Ectodermal cell (in vitro differentiated cells): ENCODE results near the gene RNU5B-1.
"Not testable (repeated sequence)": the region's sequence is repeated elsewhere in the genome, so short reads cannot be mapped to it uniquely, and the experiment has no call there.

Source experiments
- H3K27ac ChIP-seq: 2 replicates; pipeline ENCODE4 v1.7.0; 2013; ENCODE audit warnings: mild to moderate bottlenecking, low read depth, low read length; ENCODE audit not compliant: insufficient read depth, poor library complexity, severe bottlenecking
- H3K27me3 ChIP-seq: 2 replicates; pipeline ENCODE4 v1.7.0; 2013; ENCODE audit warnings: mild to moderate bottlenecking, low read length; ENCODE audit not compliant: insufficient read depth, control insufficient read depth, poor library complexity, severe bottlenecking
- H3K36me3 ChIP-seq: one replicate; pipeline ENCODE4 v1.7.0; 2013; ENCODE audit warnings: low read length; ENCODE audit not compliant: control insufficient read depth, insufficient read depth
- H3K4me1 ChIP-seq: one replicate; pipeline ENCODE4 v1.7.0; 2013; ENCODE audit warnings: low read length; ENCODE audit not compliant: control insufficient read depth, insufficient read depth
- H3K4me3 ChIP-seq: 2 replicates; pipeline ENCODE4 v1.7.0; 2013; ENCODE audit warnings: low read depth, low read length, control low read depth; ENCODE audit not compliant: insufficient read depth
- H3K9me3 ChIP-seq: 2 replicates; pipeline ENCODE4 v1.7.0; 2013; ENCODE audit warnings: mild to moderate bottlenecking, low read length, moderate library complexity; ENCODE audit not compliant: control insufficient read depth
- WGBS, 2 experiments: methylation state at CpG; one replicate each; pipeline ENCODE4 v1.1.7; 2013; ENCODE audit warnings: missing lambda C conversion rate in 2 of 2; 5-methylcytosine and 5-hydroxymethylcytosine counted together

RNU5B-1 gene

DNA sequence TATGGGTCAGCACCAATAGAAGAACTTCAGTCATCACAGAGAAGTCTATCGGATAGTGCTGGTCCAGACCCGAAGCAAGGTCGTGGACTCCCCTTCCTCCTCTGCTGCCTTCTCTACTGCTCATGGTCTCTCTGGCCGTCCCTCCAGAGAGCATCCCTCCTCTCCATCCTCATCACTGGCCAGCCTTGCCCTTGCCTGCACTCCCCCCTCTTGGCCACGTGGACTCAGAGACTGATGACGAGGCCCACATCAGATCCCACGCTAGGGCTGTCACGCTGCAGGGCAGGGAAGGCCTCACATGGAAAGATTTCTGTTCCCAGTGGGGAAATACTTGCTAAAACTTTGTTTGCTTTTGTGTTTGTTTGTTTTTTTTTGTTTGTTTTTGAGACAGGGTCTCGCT lies 38.0 kb downstream of the RNU5B-1 start:
- Histone ChIP-seq H3K4me1 (peaks cover 35% of the 10 kb centered on the region), H3K27ac (no peak overlapping the region), H3K27me3 (no peaks in the 10 kb centered on the region), H3K36me3 (no peaks in the 10 kb centered on the region), H3K9me3 (no peaks in the 10 kb centered on the region), H3K4me3 (no peak overlapping the region)
- 93 to 95% methylated on average over 9 of the region's 9 CpGs for WGBS, 2 experiments

DNA sequence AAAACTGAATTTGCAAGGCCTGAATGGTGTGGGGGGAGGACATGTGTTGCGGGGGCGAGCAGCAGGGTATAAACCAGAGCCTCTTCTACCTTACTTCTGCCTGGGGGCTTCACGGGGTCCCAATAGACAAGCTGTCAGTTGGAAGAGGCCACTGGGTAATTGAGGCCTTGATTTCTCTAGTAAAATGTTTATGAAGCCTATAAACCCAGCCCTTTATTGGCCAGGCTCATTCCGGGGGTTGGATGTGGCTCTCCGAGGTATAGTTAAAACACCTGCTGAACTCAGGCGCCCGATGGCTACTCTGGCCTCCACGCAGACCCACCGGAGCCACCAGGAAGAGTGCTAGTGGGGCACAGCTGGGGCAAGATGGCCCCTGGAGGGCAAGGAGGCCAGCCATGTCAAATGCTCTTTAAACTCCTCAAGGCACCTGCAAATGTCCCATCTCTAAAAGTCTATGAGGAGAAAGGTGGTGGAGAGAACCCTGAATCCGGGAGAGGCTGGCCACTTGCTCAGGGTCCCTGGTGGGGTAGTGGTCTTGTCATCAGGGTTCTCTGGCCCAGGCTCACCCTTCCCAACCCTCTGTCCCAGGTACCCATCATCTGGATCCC lies 39.0 kb downstream of the RNU5B-1 start:
- H3K36me3 ChIP-seq: no peaks in the 10 kb centered on the region
- 87 to 93% methylated on average over 10 of the region's 10 CpGs for WGBS, 2 experiments
- H3K4me3 ChIP-seq: no peak overlapping the region
- no peaks in the 10 kb centered on the region for H3K9me3 ChIP-seq
- no peak overlapping the region for H3K27ac ChIP-seq
- H3K4me1 ChIP-seq: peaks cover 25% of the 10 kb centered on the region
- no peaks in the 10 kb centered on the region for H3K27me3 ChIP-seq

DNA sequence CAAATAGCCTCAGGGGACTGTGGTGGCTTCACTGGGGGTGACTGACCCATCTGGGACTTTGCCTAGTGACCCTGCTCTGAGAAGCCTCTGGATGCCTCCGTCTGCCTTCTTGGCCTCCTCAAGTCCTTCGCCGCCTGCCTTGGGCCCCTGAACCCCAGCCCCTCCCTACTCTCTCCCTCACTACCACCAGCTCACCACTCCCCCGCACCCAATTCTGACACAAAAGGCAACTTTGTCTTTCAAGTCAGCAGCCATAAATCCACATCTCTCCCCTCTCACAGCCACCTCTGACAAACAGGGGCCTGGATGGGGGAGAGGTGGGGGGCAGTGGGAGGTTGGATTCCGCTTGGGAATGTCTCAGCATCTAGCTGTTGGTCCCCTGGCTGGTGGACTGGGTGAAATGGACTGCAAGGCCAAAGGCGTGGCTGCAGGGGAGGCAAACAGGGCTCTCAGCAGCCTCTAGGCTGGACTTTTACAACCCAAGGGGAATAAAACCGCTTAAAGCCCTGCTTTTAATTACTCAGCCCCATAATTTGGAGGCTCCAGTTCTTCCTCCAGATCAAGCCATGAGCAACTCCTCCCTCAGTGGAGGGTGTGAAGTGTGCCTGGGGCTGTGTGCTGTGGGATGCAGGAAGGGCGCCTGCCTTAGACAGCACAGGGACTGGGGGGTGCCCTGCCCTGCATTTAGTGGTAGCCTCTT lies 39.9 kb downstream of the RNU5B-1 start:
- Histone ChIP-seq H3K4me1 (peaks cover 21% of the 10 kb centered on the region), H3K27ac (no peak overlapping the region), H3K4me3 (no peak overlapping the region), H3K9me3 (no peaks in the 10 kb centered on the region), H3K27me3 (no peaks in the 10 kb centered on the region), H3K36me3 (no peaks in the 10 kb centered on the region)
- 88 to 92% methylated on average over 8 of the region's 8 CpGs for WGBS, 2 experiments

DNA sequence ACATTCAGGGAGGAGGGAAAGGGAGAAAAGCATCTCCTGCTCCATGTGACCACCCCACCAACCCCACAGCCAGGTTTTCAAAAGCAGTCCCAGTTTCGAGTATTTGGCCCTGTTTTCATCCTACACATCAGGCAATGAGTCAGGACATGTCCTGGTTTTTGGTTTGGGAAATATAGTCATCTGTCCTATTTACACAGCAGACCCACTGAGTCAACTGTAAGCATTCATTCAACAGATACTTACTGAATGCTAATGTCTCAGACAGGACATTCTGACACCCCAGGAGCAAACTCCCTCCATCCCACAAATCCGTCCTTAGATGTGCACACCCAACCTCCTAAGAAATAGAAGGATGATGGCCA lies 40.4 kb downstream of the RNU5B-1 start:
- Histone ChIP-seq H3K27me3 (no peaks in the 10 kb centered on the region), H3K4me1 (peaks cover 18% of the 10 kb centered on the region), H3K4me3 (no peak overlapping the region), H3K27ac (no peak overlapping the region), H3K36me3 (no peaks in the 10 kb centered on the region), H3K9me3 (no peaks in the 10 kb centered on the region)
- 79 to 100% methylated on average over 1 to 2 of the region's 2 CpGs for WGBS, 2 experiments

DNA sequence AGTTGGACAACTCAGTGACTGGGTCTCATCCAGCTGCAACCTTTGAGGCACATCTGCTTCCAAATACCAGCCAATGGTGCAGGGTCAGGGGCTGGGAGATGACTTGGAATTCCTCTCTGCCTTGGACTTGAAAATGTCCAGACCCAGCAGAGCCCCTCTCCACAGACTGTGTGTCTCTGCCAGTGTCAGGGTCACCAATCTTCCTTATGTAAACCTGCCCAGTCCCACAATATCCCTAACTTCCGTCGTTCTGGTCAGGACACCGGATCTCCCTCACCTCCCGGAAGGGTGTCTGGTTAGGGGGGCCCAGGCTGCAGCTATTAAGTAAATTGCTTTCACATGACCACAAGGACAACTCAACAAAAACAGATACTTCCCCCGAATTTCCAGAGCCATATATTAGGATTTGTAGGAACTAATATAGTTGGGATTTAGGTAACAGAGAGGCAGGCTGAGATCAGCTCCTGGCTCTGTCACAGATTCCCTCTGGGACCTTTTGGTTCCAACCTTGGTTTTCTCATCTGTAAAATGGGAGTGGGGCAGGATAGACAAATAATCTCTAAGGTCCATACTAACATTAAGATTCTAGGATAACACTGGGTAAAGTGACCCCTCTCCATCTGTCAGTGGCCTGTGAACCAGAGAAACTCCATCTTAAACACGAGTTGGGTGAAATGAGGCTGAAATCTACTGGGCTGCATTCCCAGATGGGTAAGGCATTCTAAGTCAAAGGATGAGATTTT lies 42.5 kb downstream of the RNU5B-1 start:
- H3K4me3 ChIP-seq: no peak overlapping the region
- H3K27ac ChIP-seq: no peak overlapping the region
- H3K36me3 ChIP-seq: no peaks in the 10 kb centered on the region
- WGBS, 2 experiments: 94 to 95% methylated on average over 5 to 6 of the region's 6 CpGs
- no peaks in the 10 kb centered on the region for H3K9me3 ChIP-seq
- H3K27me3 ChIP-seq: no peaks in the 10 kb centered on the region
- peaks cover 12% of the 10 kb centered on the region for H3K4me1 ChIP-seq

DNA sequence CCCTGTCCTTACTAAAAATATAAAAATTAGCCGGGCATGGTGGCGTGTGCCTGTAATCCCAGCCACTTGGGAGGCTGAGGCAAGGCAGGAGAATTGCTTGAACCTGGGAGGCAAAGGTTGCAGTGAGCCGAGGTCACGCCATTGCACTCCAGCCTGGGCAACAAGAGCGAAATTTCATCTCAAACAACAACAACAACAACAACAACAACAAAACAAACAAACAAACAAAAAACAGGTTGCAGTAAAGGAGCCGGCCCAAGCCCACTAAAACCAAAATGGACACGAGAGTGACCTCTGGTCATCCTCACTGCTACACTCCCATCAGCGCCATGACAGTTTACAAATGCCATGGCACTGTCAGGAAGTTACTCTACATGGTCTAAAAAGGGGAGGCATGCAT lies 43.3 kb downstream of the RNU5B-1 start:
- H3K36me3 ChIP-seq, H3K4me3 ChIP-seq, H3K27me3 ChIP-seq, H3K27ac ChIP-seq, H3K9me3 ChIP-seq: not testable (repeated sequence)
- WGBS, 2 experiments: 89 to 91% methylated on average over 8 of the region's 8 CpGs
- H3K4me1 ChIP-seq: peaks cover 12% of the 10 kb centered on the region

DNA sequence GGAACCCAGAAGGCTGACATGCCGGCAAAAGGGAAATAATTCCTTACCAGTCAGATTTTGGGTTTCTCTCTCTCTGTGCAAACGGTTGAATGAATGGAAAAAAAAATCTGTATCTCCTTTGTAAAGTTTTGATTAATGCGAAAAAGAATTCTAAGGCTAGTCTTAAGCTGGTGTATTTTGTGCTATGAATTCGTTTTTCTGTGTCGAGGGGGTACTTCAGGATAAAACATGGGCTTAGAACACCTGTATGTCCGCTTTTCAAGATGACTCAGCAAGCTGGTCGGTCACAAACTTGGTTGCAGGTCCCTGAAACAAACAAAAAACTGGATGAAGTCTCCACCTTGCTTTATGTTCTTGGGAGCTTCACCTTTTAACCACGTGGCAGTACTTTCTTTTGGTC lies 44.9 kb downstream of the RNU5B-1 start:
- no peak overlapping the region for H3K27ac ChIP-seq
- H3K4me3 ChIP-seq: no peak overlapping the region
- no peaks in the 10 kb centered on the region for H3K27me3 ChIP-seq
- peaks cover 10% of the 10 kb centered on the region for H3K4me1 ChIP-seq
- no peaks in the 10 kb centered on the region for H3K9me3 ChIP-seq
- WGBS, 2 experiments: 88 to 93% methylated on average over 8 of the region's 8 CpGs
- H3K36me3 ChIP-seq: no peaks in the 10 kb centered on the region

DNA sequence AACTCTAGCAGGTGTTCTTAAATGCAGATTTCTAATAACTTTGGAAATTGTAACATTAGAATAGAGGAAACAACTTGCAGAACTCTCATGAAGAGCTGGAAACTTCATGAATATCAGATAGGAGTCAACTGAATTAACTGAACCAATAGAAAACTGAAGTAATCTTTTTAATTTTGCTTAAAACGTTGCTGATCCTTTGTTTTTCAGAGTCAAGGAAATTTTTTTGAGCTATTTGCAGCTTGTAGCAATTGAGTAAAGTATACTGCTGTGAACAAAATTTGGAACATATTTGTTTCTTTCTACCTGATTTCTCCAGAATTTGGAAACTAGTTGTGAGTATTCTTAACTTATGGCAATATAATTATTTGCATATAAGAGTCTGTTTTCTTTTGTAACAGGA lies 47.5 kb downstream of the RNU5B-1 start:
- not testable (repeated sequence) for H3K9me3 ChIP-seq, H3K4me3 ChIP-seq, H3K27ac ChIP-seq, H3K27me3 ChIP-seq, H3K36me3 ChIP-seq
- WGBS, 2 experiments: 96% methylated on average over 1 of the region's 1 CpG
- H3K4me1 ChIP-seq: peaks cover 13% of the 10 kb centered on the region
